Measurements from ENCODE around the gene HTR7. TPM values are rescaled to one million over a fixed set of nuclear protein-coding genes. Genes with fewer than 3 reads are reported as not detected.

HTR7 gene
- total RNA-seq, 2 donors from 2014 or later = 0.62 TPM; not detected in 1

GRCh38 chr10:90780488-90780887 lies 77.4 kb downstream of the HTR7 start:
- no peak overlapping the region for H3K4me3 Mint-ChIP-seq
- no peak overlapping the region for H3K27ac Mint-ChIP-seq
- ATAC-seq = no peak
- no peaks in the 10 kb centered on the region for H3K36me3 Mint-ChIP-seq
- no peaks in the 10 kb centered on the region for H3K4me1 Mint-ChIP-seq (ENCODE audit: low read depth in 2 of 2)
- peaks cover 4 to 22% of the 10 kb centered on the region in 2 donors for H3K27me3 Mint-ChIP-seq
- H3K9me3 Mint-ChIP-seq = no peaks in the 10 kb centered on the region
- no peak for DNase-seq (ENCODE audit: low spot score)

- Mint-ChIP-seq H3K9me3 (no peaks in the 10 kb centered on the region), H3K27ac (no peak overlapping the region), H3K27me3 (peaks cover 2 to 16% of the 10 kb centered on the region in 2 donors), H3K4me1 (ENCODE audit: low read depth in 2 of 2) (no peaks in the 10 kb centered on the region), H3K36me3 (no peaks in the 10 kb centered on the region), H3K4me3 (no peak overlapping the region)
- no peak for DNase-seq (ENCODE audit: low spot score)
- no peak for ATAC-seq
Measured at GRCh38 chr10:90779548-90779947, 78.3 kb downstream of the HTR7 start.

GRCh38 chr10:90777621-90778020 lies 80.2 kb downstream of the HTR7 start:
- no peaks in the 10 kb centered on the region for H3K9me3 Mint-ChIP-seq
- H3K4me3 Mint-ChIP-seq = no peak overlapping the region
- ATAC-seq = no peak
- DNase-seq (ENCODE audit: low spot score) = no peak
- H3K27ac Mint-ChIP-seq = no peak overlapping the region
- no peaks in the 10 kb centered on the region for H3K36me3 Mint-ChIP-seq
- H3K4me1 Mint-ChIP-seq (ENCODE audit: low read depth in 2 of 2) = no peaks in the 10 kb centered on the region
- peaks cover 2 to 14% of the 10 kb centered on the region in 2 donors for H3K27me3 Mint-ChIP-seq

- H3K36me3 Mint-ChIP-seq = no peaks in the 10 kb centered on the region
- H3K4me1 Mint-ChIP-seq (ENCODE audit: low read depth in 2 of 2) = no peaks in the 10 kb centered on the region
- DNase-seq (ENCODE audit: low spot score) (no peak), ATAC-seq (no peak)
- H3K9me3 Mint-ChIP-seq = no peaks in the 10 kb centered on the region
- no peak overlapping the region for H3K27ac Mint-ChIP-seq
- H3K4me3 Mint-ChIP-seq = no peak overlapping the region
- peaks cover 0 to 14% of the 10 kb centered on the region in 2 donors for H3K27me3 Mint-ChIP-seq
Measured at GRCh38 chr10:90775351-90776028, 82.3 kb downstream of the HTR7 start.

- ATAC-seq (peak; percentile 58 to 63), DNase-seq (ENCODE audit: low spot score) (no peak)
- Mint-ChIP-seq H3K4me1 (ENCODE audit: low read depth in 2 of 2) (no peaks in the 10 kb centered on the region), H3K27ac (no peak overlapping the region), H3K9me3 (peaks cover 6% of the 10 kb centered on the region), H3K27me3 (peaks cover 4 to 16% of the 10 kb centered on the region in 2 donors), H3K36me3 (no peaks in the 10 kb centered on the region), H3K4me3 (no peak overlapping the region)
Measured at GRCh38 chr10:90769946-90770841, 87.6 kb downstream of the HTR7 start.

GRCh38 chr10:90751107-90751997 lies 106.5 kb downstream of the HTR7 start:
- DNase-seq (ENCODE audit: low spot score) (no peak), ATAC-seq (peak; percentile 48 to 61)
- no peak overlapping the region for H3K4me3 Mint-ChIP-seq
- H3K4me1 Mint-ChIP-seq (ENCODE audit: low read depth in 2 of 2) = no peaks in the 10 kb centered on the region
- H3K27ac Mint-ChIP-seq = no peak overlapping the region
- H3K27me3 Mint-ChIP-seq = peaks cover 10 to 42% of the 10 kb centered on the region in 2 donors
- no peaks in the 10 kb centered on the region for H3K9me3 Mint-ChIP-seq
- H3K36me3 Mint-ChIP-seq = no peaks in the 10 kb centered on the region

GRCh38 chr10:90746829-90747228 lies 111.0 kb downstream of the HTR7 start:
- ATAC-seq = no peak
- Mint-ChIP-seq H3K4me3 (no peak overlapping the region), H3K4me1 (ENCODE audit: low read depth in 2 of 2) (no peaks in the 10 kb centered on the region), H3K9me3 (no peaks in the 10 kb centered on the region), H3K27ac (no peak overlapping the region), H3K36me3 (no peaks in the 10 kb centered on the region), H3K27me3 (peaks cover 2 to 20% of the 10 kb centered on the region in 2 donors)
- DNase-seq (ENCODE audit: low spot score) = no peak

- Mint-ChIP-seq H3K27me3 (peaks cover 0 to 20% of the 10 kb centered on the region in 2 donors), H3K4me3 (no peak overlapping the region), H3K9me3 (no peaks in the 10 kb centered on the region), H3K27ac (no peak overlapping the region), H3K4me1 (ENCODE audit: low read depth in 2 of 2) (no peaks in the 10 kb centered on the region), H3K36me3 (no peaks in the 10 kb centered on the region)
- DNase-seq (ENCODE audit: low spot score) (no peak), ATAC-seq (no peak)
Measured at GRCh38 chr10:90745565-90745964, 112.3 kb downstream of the HTR7 start.

- H3K27ac Mint-ChIP-seq = no peak overlapping the region
- DNase-seq (ENCODE audit: low spot score) (no peak), ATAC-seq (no peak)
- H3K4me3 Mint-ChIP-seq = no peak overlapping the region
- H3K27me3 Mint-ChIP-seq = peaks cover 2 to 24% of the 10 kb centered on the region in 2 donors
- H3K36me3 Mint-ChIP-seq = no peaks in the 10 kb centered on the region
- H3K4me1 Mint-ChIP-seq (ENCODE audit: low read depth in 2 of 2) = no peaks in the 10 kb centered on the region
- no peaks in the 10 kb centered on the region for H3K9me3 Mint-ChIP-seq
Measured at GRCh38 chr10:90743291-90743690, 114.5 kb downstream of the HTR7 start.

- H3K27ac Mint-ChIP-seq = no peak overlapping the region
- peaks cover 2 to 14% of the 10 kb centered on the region in 2 donors for H3K27me3 Mint-ChIP-seq
- no peaks in the 10 kb centered on the region for H3K4me1 Mint-ChIP-seq (ENCODE audit: low read depth in 2 of 2)
- H3K4me3 Mint-ChIP-seq = no peak overlapping the region
- no peaks in the 10 kb centered on the region for H3K9me3 Mint-ChIP-seq
- H3K36me3 Mint-ChIP-seq = no peaks in the 10 kb centered on the region
- ATAC-seq (no peak), DNase-seq (ENCODE audit: low spot score) (no peak)
Measured at GRCh38 chr10:90741926-90742565, 115.8 kb downstream of the HTR7 start.

- Mint-ChIP-seq H3K4me3 (no peak overlapping the region), H3K9me3 (no peaks in the 10 kb centered on the region), H3K27ac (no peak overlapping the region), H3K4me1 (ENCODE audit: low read depth in 2 of 2) (no peaks in the 10 kb centered on the region), H3K36me3 (no peaks in the 10 kb centered on the region), H3K27me3 (peaks cover 2 to 7% of the 10 kb centered on the region in 2 donors)
- DNase-seq (ENCODE audit: low spot score) (no peak), ATAC-seq (no peak)
Measured at GRCh38 chr10:90740265-90740664, 117.6 kb downstream of the HTR7 start.

- peaks cover 2 to 7% of the 10 kb centered on the region in 2 donors for H3K27me3 Mint-ChIP-seq
- H3K4me3 Mint-ChIP-seq = no peak overlapping the region
- H3K36me3 Mint-ChIP-seq = no peaks in the 10 kb centered on the region
- no peaks in the 10 kb centered on the region for H3K4me1 Mint-ChIP-seq (ENCODE audit: low read depth in 2 of 2)
- no peak for DNase-seq (ENCODE audit: low spot score)
- H3K9me3 Mint-ChIP-seq = no peaks in the 10 kb centered on the region
- no peak overlapping the region for H3K27ac Mint-ChIP-seq
- no peak for ATAC-seq
Measured at GRCh38 chr10:90738885-90739284, 119.0 kb downstream of the HTR7 start.

GRCh38 chr10:90734415-90734814 lies 123.4 kb downstream of the HTR7 start:
- ATAC-seq = no peak

More at GRCh38 chr10:90734415-90734814, 123.4 kb downstream of the HTR7 start:
- Mint-ChIP-seq H3K4me3 (no peak overlapping the region), H3K4me1 (ENCODE audit: low read depth in 2 of 2) (no peaks in the 10 kb centered on the region), H3K36me3 (no peaks in the 10 kb centered on the region), H3K27ac (no peak overlapping the region), H3K27me3 (peaks cover 0 to 6% of the 10 kb centered on the region in 2 donors), H3K9me3 (no peaks in the 10 kb centered on the region)
- DNase-seq (ENCODE audit: low spot score) = no peak
